Ureter (tissue), 1 donor: ENCODE data around the gene HOXB7. TPM values are rescaled to one million over a fixed set of nuclear protein-coding genes. Genes with fewer than 3 reads are reported as not detected.

Experiments used
- DNase-seq: peaks from one replicate; pipeline ENCODE4 v3.0.0-alpha.2; 2020; ENCODE audit warnings: low spot score
- total RNA-seq: library from RNA; stranded (reverse); gene quantifications from one replicate; pipeline ENCODE4 v1.2.4, GENCODE V29; 2023
- donor health status: DM: yes; HTN: yes; CAD: no.

Gene HOXB7
- total RNA-seq, 1 donor from 2014 or later = 28.9 TPM

- no peak for DNase-seq
Observed at GRCh38 chr17:48623583-48623982, 12.8 kb upstream of the HOXB7 start.

DNA sequence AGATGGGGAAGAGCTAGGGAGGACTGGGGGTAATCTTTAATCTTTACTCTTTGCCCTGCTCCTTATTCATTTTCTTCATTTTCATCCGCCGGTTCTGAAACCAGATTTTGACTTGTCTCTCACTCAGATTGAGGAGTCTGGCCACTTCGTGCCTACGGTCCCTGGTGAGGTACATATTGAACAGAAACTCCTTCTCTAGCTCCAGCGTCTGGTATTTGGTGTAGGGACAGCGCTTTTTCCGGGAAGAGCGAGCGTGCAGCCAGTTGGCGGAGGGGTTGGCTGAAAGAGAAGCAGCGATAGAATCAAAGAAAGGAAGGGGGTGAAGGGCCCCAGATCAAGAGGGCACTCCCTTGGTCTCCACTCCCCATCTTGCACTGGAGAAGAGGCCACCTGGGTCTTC, 12.0 kb upstream of the HOXB7 start:
- no peak for DNase-seq

GRCh38 chr17:48621410-48622392, 10.9 kb upstream of the HOXB7 start:
- DNase-seq = no peak

- DNase-seq = no peak
Observed at GRCh38 chr17:48620461-48621139, 9.8 kb upstream of the HOXB7 start.

GRCh38 chr17:48619826-48620449, 9.1 kb upstream of the HOXB7 start:
- no peak for DNase-seq

GRCh38 chr17:48618256-48618896, 7.6 kb upstream of the HOXB7 start:
- DNase-seq = peak; percentile 93

GRCh38 chr17:48617471-48618255, 6.8 kb upstream of the HOXB7 start:
- DNase-seq = no peak

DNA sequence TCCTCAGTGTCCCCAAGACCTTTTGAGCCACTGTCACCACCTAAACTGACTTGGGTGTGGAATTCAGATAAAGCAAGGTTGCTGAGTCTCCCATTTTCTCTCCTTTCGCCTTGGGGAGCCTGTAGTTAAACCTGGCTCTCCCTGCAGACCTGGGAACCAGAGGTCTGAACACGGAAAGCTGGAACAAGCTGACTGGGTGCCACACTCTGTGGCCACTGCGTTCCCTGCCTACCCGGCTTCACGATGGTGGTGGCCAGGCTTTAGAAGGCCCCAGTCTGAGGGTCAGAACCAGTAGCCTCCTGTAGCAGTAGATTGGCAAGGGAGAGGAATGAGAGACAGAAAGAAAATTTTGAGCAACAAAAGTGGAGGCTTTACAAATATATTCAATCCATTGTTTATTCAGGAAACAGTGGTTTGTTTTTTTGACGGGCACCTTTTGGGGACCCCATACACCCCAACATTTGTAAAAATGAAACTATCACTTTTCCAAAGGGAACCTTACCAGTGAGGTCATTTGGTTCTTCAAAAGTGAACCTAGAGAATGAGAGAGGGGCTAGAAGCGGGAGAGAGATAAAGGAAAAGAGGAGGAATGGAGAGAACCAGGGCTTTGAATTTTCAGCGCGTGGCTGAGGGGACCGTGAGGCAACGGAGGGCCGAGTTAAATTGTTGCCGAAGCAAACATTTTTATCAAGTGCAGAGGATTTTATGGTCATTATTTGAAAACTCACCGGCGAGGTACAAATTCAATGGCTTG, 6.1 kb upstream of the HOXB7 start:
- DNase-seq = no peak

DNA sequence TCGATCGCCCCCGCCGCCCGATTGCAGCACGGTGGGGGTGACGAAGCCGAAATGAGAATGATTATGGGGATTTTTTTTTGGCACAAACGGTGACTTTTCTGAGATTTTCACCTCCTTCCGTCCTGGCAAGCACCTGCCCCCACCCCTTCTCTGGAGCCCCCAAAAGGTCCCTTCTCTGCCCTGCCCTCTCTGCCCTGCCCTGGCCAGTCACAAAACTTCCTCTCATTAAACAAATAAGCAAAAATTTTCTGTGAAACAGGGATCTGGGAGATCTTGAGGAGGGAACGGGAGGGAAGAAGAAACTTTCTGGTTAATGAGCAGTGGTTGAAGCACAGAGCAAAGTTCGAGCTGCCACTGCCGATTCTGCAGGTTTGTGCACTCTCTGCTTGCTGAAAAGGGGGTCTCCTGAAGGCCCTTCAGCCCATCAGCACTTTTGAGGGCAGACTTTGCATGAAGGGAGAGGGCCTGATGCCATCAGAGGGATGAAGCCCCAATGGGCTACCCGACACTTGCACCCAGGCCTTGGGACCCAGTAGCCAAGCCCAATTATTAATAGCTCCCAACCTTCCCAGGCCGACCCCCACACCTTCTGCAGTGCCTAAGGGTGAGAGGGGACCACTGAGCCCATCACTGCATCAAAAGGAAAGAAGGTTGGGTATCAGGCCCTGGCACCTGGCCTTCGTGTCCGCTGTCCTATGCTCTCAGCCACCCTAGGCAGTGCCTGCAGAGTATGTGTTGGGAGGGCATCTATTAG, 5.3 kb upstream of the HOXB7 start:
- DNase-seq = no peak

- no peak for DNase-seq
Observed at GRCh38 chr17:48615047-48615962, 4.5 kb upstream of the HOXB7 start, which contains the start of gene HOXB8. TSS of gene HOXB8 (minus strand) at chr17:48615292. CDS start at chr17:48614704, 588 bp downstream.

- DNase-seq = no peak
Observed at GRCh38 chr17:48613862-48614694, 3.3 kb upstream of the HOXB7 start.

DNA sequence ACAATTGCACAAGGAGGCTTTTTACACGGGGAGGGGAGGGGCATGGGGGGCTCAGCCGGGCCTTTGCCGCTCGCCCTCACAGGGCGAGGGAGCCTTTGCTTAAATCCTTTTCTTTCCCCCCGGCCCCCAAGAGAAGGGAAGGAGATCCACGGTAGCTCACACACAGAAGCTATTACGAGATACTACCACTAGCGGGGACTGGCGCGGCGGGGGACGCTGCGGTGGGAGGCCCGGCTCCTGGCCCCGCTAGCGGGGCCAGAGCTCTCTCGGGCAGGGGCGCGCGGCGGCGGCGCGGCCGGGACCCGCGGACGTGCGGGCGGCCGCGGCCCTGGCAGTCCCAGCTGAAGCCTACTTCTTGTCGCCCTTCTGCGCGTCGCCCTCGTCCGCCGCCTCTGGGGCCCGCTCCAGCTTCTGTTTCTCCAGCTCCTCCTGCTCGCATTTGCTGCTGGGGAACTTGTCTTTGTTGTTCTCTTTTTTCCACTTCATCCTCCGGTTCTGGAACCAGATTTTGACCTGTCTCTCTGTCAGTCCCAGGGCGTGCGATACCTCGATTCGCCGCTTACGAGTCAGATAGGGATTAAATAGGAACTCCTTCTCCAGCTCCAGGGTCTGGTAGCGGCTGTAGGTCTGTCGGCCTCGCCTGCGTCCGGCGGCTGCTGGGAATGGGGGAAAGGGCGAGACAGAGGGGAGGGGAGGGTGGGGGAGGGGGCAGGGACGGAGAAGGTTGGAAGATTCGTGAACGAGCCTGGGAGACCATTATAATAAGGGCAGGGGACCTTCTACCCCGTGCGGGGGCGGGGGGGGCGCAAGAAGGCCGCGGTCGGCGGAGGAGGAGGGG, 2.3 kb upstream of the HOXB7 start:
- DNase-seq = no peak

- no peak for DNase-seq
Observed at GRCh38 chr17:48612456-48612853, 1.6 kb upstream of the HOXB7 start.

- no peak for DNase-seq
Observed at GRCh38 chr17:48611681-48612455, 1.1 kb upstream of the HOXB7 start.

DNA sequence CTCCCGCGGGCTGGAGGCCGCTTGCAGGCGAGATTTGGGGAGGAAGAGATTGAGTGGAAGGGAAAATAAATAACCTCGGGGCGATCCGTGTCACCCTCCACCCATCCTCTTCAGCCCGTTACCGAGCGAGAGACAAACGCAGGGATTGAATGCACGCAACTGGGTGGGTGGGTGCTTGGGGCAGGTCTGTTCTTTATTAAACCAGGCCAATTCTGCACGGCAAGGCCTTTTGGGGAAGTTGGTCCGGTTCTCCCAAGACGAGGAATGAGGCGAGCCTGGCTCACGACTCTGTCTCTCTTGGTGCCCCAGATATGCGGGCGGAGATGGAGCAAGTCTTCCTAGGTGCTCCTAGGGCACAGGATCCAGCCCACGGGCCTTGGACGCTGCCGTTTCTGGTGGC, 396 bp upstream of the HOXB7 start:
- DNase-seq = no peak

DNA sequence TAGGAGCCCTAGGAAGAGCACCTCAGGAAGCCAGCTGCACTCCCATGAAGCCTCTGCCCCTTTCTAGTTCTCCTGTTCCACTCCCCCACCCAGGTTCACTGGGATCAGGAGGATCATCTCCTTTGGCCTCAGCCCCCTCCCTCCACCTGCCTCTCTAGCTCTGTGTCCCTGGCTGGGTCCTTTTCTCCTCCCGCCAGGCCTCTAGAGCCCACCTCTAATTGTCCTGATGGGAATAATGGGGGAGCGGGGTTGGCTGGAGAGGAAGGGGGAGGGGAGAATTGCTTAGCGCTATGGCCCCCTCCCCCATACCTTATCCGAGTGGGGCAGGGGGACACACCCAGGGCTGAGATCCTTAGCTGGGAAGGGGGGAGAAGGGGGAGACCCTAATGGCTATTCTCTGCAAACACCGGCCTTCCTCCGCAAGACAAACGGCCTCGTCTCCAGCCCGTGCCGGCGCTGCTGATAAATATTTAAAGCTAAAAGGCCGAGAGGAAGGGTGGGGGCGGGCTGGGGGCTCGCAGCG, 997 bp downstream of the HOXB7 start:
- no peak for DNase-seq
